Left colon (tissue), 2 donors: ENCODE data around the gene MTMR3. TPM values are rescaled to one million over a fixed set of nuclear protein-coding genes. Genes with fewer than 3 reads are reported as not detected.
"Not testable (repeated sequence)": the region's sequence is repeated elsewhere in the genome, so short reads cannot be mapped to it uniquely, and the experiment has no call there.

ENCODE experiments used
- ATAC-seq: fragments of 200-7000 bp; cut with Tn5 transposase; one replicate; pipeline ENCODE4 v1.9.1; 2020; ENCODE audit warnings: mild to moderate bottlenecking, moderate library complexity
- DNase-seq, 2 donors: peaks; one replicate each; pipeline ENCODE4 v3.0.0-alpha.2; 2020
- intact Hi-C, 2 donors: fragments of 100-400 bp; cut with DNase I in 1 of 2; cut with micrococcal nuclease in 1 of 2; formaldehyde crosslinking; loops; one replicate each; pipeline versions ENCODE4 v1.11.2 to v1.14.0; 2022; cut with DNase I, micrococcal nuclease
- long read RNA-seq: library from polyadenylated mRNA; unstranded; transcript quantifications from one replicate; pipeline ENCODE4 v2.0.0, GENCODE V29; 2021
- total RNA-seq, 2 donors: library from RNA; stranded (reverse); fragmentation: NEBNext Ultra II Directional; extraction: Animal tissue kit (Norgen Biotek cat#: 25700); gene quantifications; one replicate each; pipeline ENCODE4 v1.2.1, GENCODE V29; 2021
- donor health status: DM: no; HTN: no; CAD: no.
- donor health status: DM: yes; HTN: yes; CAD: no.

The MTMR3 gene
- total RNA-seq, result 10 to 100 TPM; 43.8 to 44.6 TPM
- long read RNA-seq, full-length matches to known transcripts, result 2 of 25 reads
- long read RNA-seq, partial matches to known transcripts, result 19 of 25 reads
- long read RNA-seq, other reads (novel, unspliced or antisense), result 4 of 25 reads

- intact Hi-C loops, result no loop called here
- ATAC-seq (peak; percentile 93), DNase-seq (peak; percentile 94 to 98)
Measured at GRCh38 chr22:29883045-29883774, at the start of gene MTMR3. TSS of gene MTMR3 (plus strand) at chr22:29883174. CDS start at chr22:29971060, 87,886 bp downstream.

- DNase-seq (no peak), ATAC-seq (no peak)
- intact Hi-C loops, result no loop called here
Measured at GRCh38 chr22:29833392-29833965, 49.5 kb upstream of the MTMR3 start.

- ATAC-seq (no peak), DNase-seq (no peak)
- intact Hi-C loops, result no loop called here
Measured at GRCh38 chr22:29834046-29834445, 48.9 kb upstream of the MTMR3 start.

GRCh38 chr22:29836791-29837370 is 46.1 kb upstream of the MTMR3 start:
- intact Hi-C loops, ATAC-seq, DNase-seq: not testable (repeated sequence)

- ATAC-seq, result peak; percentile 98
- intact Hi-C loops, result no loop called here
- peak; percentile 100 for DNase-seq
Measured at GRCh38 chr22:29837741-29838598, 45.0 kb upstream of the MTMR3 start, which contains the start of gene ASCC2. TSS of gene ASCC2 (minus strand) at chr22:29838274. CDS start at chr22:29832325, 5,949 bp downstream.

- intact Hi-C loops, result no loop called here
- DNase-seq (no peak), ATAC-seq (peak; percentile 0)
Measured at GRCh38 chr22:29838599-29838956, 44.4 kb upstream of the MTMR3 start.

GRCh38 chr22:29839039-29839438 is 43.9 kb upstream of the MTMR3 start:
- intact Hi-C loops, result no loop called here
- DNase-seq (no peak), ATAC-seq (no peak)

- ATAC-seq (no peak), DNase-seq (no peak)
- intact Hi-C loops, result no loop called here
Measured at GRCh38 chr22:29840498-29840897, 42.5 kb upstream of the MTMR3 start.

GRCh38 chr22:29842172-29842571 is 40.8 kb upstream of the MTMR3 start:
- intact Hi-C loops, result no loop called here
- no peak for DNase-seq
- no peak for ATAC-seq

GRCh38 chr22:29842740-29843139 is 40.2 kb upstream of the MTMR3 start:
- intact Hi-C loops, result no loop called here
- ATAC-seq, result no peak
- no peak for DNase-seq

- intact Hi-C loops, result no loop called here
- ATAC-seq (no peak), DNase-seq (no peak)
Measured at GRCh38 chr22:29846290-29846689, 36.7 kb upstream of the MTMR3 start.

- intact Hi-C loops, result no loop called here
Measured at GRCh38 chr22:29848111-29848510, 34.9 kb upstream of the MTMR3 start.

GRCh38 chr22:29854432-29854831 is 28.5 kb upstream of the MTMR3 start:
- no peak for DNase-seq
- intact Hi-C loops, result no loop called here
- no peak for ATAC-seq

More at GRCh38 chr22:29848111-29848510, 34.9 kb upstream of the MTMR3 start:
- ATAC-seq, result no peak
- DNase-seq, result no peak

GRCh38 chr22:29855611-29856181 is 27.3 kb upstream of the MTMR3 start:
- intact Hi-C loops, result no loop called here
- DNase-seq (no peak), ATAC-seq (no peak)

- no peak for ATAC-seq
- no peak for DNase-seq
- intact Hi-C loops, result no loop called here
Measured at GRCh38 chr22:29856496-29856895, 26.5 kb upstream of the MTMR3 start.

- intact Hi-C loops, DNase-seq, ATAC-seq: not testable (repeated sequence)
Measured at GRCh38 chr22:29859030-29859429, 23.9 kb upstream of the MTMR3 start.

- DNase-seq, result no peak
- intact Hi-C loops, result no loop called here
- ATAC-seq, result no peak
Measured at GRCh38 chr22:29860006-29860766, 22.8 kb upstream of the MTMR3 start.

- DNase-seq (no peak), ATAC-seq (no peak)
- intact Hi-C loops, result no loop called here
Measured at GRCh38 chr22:29861672-29862297, 21.2 kb upstream of the MTMR3 start.
